Motor neuron (in vitro differentiated cells): ENCODE measurements around the gene FTO. TPM values are rescaled to one million over a fixed set of nuclear protein-coding genes. Genes with fewer than 3 reads are reported as not detected.
A peak's percentile ranks its signal among the peaks of the same experiment; 100 is the strongest.

ENCODE experiments used
- ATAC-seq, 8 experiments: fragments of 200-7000 bp; cut with Tn5 transposase; replicated peaks in 6 of 8; 2 replicates each; pipeline ENCODE4 v1.8.0; 2021; ENCODE audit warnings: mild to moderate bottlenecking in 8 of 8, moderate library complexity in 8 of 8
- H3K27ac ChIP-seq, 2 donors: fragments of 250-450 bp; sonication (Bioruptor Pico); 2 replicates each; pipeline ENCODE4 v1.9.0; 2021; ENCODE audit warnings: antibody characterized with exemption in 2 of 2, mild to moderate bottlenecking in 2 of 2, moderate library complexity in 1 of 2
- H3K4me1 ChIP-seq, 2 donors: fragments of 250-450 bp; sonication (Bioruptor Pico); replicated peaks in 1 of 2; 2 replicates each; pipeline ENCODE4 v1.6.1; 2021; ENCODE audit warnings: antibody characterized with exemption in 2 of 2, mild to moderate bottlenecking in 2 of 2, moderate library complexity in 1 of 2
- H3K4me3 ChIP-seq, 5 donors: fragments of 250-450 bp; sonication (Bioruptor Pico); 2 replicates each; pipeline ENCODE4 v1.9.0; 2021; ENCODE audit warnings: antibody characterized with exemption in 5 of 5, mild to moderate bottlenecking in 5 of 5, moderate library complexity in 4 of 5
- WGBS, 10 experiments: fragments of 450-650 bp; shearing (Covaris generic); methylation state at CpG; one replicate each; pipeline ENCODE4 v1.0.0; 2022; 5-methylcytosine and 5-hydroxymethylcytosine counted together
- in situ Hi-C, 9 experiments: fragments of 400-800 bp; cut with MboI; loops; one replicate each; pipeline ENCODE4 v1.15.0; 2021; ENCODE audit warnings: low sequenced_read_pairs in 9 of 9, low pct_unique_long_range_greater_than_20kb in 2 of 9; ENCODE audit not compliant: unreplicated experiment in 9 of 9
- total RNA-seq, 8 experiments: library from RNA; unstranded; fragments of 300-600 nt; gene quantifications; 2 replicates each; pipeline versions ENCODE4 v1.2.3 to v1.2.4, GENCODE V29; 2022

FTO gene
- total RNA-seq, 8 experiments from 2014 or later: 73.8 to 143 (median 112) TPM

- WGBS, 10 experiments: 0 to 89% (median 68%) methylated on average over 1 to 4 of the region's 4 CpGs; no CpG with 5 or more reads in 3 of the 10 experiments
- in situ Hi-C loops: no loop called here
- ATAC-seq: no peak
- peaks cover 0 to 5% of the 10 kb centered on the region in 2 donors for H3K4me1 ChIP-seq
- H3K27ac ChIP-seq: no peak overlapping the region
- H3K4me3 ChIP-seq: no peak overlapping the region
Measured at GRCh38 chr16:54126907-54127306, 423.0 kb downstream of the FTO start.

DNA sequence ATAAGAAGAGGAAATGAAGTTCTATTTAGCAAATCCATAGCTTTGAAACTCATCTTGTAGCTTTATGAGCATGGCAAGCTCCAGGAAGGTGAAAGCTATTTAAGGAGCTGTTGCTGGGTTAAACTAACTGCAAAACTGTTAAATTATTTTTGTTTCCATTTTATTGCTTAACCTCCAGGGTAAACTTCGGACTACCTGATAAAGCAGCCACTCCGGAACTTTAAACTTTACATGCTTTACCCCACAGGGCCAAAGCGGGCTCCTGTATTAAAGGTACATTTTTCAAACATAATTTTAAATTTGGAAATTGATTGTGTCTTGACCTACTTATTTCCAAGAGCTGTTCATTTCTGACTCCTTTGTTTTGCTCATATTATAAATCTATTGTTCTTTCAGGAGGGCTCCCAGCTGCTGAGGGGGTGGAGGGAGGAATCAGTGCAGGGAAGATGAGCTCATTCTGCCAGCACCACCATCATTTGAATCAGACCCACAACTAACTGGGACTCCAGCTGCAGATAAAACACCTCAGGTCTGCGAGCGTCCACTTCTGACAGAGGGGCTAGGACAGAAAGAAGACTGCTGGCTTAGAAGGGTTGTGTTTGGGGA lies 424.8 kb downstream of the FTO start:
- peak in 3 of 8 experiments; percentile 38 to 70 (median 54) for ATAC-seq
- no peak overlapping the region for H3K4me3 ChIP-seq
- peaks cover 0 to 5% of the 10 kb centered on the region in 2 donors for H3K4me1 ChIP-seq
- 48 to 93% (median 82%) methylated on average over 2 to 5 of the region's 5 CpGs; no CpG with 5 or more reads in 1 of the 10 experiments for WGBS, 10 experiments
- in situ Hi-C loops: no loop called here
- H3K27ac ChIP-seq: no peak overlapping the region

- Histone ChIP-seq H3K4me1 (peaks cover 0 to 5% of the 10 kb centered on the region in 2 donors), H3K27ac (no peak overlapping the region), H3K4me3 (no peak overlapping the region)
- no peak for ATAC-seq
- in situ Hi-C loops: no loop called here
Measured at GRCh38 chr16:54129810-54130209, 425.9 kb downstream of the FTO start.

DNA sequence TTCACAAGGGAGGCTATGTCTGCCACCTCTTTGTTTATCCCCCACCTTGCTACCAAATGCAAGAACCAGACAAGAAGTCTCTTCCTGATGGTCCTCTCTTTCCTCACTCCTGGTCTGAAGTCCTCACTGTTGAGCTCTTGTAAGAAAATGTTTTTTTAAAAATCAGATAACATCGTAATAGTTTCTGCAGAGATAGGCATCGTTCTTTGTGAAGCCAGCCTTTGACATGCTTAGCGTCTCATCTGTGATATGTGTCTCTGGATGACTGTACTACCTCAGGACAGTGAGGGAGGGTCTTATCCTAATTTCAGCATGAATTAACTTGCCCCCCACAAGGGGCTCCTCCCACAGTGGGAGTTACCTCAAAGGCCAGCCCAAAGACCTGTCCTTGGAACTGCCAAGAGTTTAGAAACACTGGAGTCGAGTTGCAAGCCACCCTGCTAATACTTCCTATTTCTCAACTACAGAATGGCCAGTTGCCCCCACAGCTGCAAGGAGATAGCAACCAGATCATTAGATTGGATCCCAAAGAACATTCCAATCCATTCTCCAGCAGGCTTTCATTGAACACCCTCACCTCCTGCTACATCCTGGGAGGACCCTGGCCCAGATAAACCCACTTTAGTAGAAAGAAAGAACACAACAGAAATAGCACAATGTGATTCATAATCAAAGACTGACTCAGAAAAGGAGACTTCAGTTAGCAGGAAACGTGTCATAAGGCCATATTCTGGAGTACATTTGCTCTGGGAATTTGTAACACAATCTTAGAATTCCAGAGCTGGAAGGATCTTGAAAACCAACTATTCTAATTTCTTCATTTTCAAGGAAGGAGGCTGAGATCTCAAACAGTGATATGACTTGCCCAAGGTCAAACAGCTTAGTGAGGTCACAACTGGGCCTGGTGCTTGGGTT lies 431.7 kb downstream of the FTO start:
- no peak overlapping the region for H3K27ac ChIP-seq
- no peak for ATAC-seq
- WGBS, 10 experiments: 46 to 100% (median 80%) methylated on average over 1 to 5 of the region's 5 CpGs; no CpG with 5 or more reads in 1 of the 10 experiments
- in situ Hi-C loops: no loop called here
- H3K4me1 ChIP-seq: peaks cover 5 to 7% of the 10 kb centered on the region in 2 donors
- H3K4me3 ChIP-seq: no peak overlapping the region

DNA sequence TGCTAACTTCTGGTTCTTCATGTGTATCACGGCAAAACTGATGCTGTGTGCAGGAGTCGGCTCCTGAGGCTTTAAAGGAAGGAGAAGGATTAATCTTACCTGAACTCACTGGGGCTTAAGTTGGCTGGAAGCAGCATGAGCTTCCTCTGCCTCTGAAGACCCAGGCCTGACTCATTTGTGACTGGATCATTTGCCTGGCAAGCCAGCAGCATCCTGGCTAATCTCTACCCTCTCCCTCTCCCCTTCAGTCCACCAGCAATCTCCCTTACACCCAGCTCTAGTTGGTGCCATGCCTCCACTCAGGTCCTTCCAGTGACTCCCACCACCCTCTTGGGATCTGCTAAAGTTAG lies 432.3 kb downstream of the FTO start:
- WGBS, 10 experiments: 20 to 100% (median 73%) methylated on average over 1 to 2 of the region's 2 CpGs; no CpG with 5 or more reads in 4 of the 10 experiments
- in situ Hi-C loops: no loop called here
- H3K4me3 ChIP-seq: no peak overlapping the region
- no peak overlapping the region for H3K27ac ChIP-seq
- no peak for ATAC-seq
- peaks cover 5 to 7% of the 10 kb centered on the region in 2 donors for H3K4me1 ChIP-seq

- no peak for ATAC-seq
- peaks cover 17 to 18% of the 10 kb centered on the region in 2 donors for H3K4me1 ChIP-seq
- WGBS, 10 experiments: 40 to 100% (median 94%) methylated on average over 1 to 3 of the region's 4 CpGs; no CpG with 5 or more reads in 4 of the 10 experiments
- H3K4me3 ChIP-seq: no peak overlapping the region
- in situ Hi-C loops: no loop called here
- no peak overlapping the region for H3K27ac ChIP-seq
Measured at GRCh38 chr16:54140057-54140787, 436.3 kb downstream of the FTO start.

DNA sequence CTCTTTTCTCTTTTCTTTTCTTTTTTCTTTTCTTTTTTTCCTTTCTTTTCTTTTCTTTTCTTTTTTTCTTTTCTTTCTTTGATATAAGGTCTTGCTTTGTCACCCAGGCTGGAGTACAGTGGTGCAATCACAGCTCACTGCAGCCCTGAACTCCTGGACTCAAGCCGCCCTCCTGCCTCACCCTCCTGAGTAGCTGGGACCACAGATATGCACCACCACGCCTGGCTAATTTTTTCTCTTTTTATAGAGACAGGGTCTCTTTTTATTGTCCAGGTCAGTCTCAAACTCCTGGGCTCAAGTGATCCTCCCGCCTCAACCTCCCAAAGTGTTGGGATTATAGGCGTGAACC lies 436.8 kb downstream of the FTO start:
- no peak overlapping the region for H3K4me3 ChIP-seq
- H3K27ac ChIP-seq: no peak overlapping the region
- H3K4me1 ChIP-seq: peaks cover 17 to 18% of the 10 kb centered on the region in 2 donors
- 79 to 100% (median 89%) methylated on average over 2 to 4 of the region's 4 CpGs; no CpG with 5 or more reads in 2 of the 10 experiments for WGBS, 10 experiments
- in situ Hi-C loops: no loop called here
- no peak for ATAC-seq

DNA sequence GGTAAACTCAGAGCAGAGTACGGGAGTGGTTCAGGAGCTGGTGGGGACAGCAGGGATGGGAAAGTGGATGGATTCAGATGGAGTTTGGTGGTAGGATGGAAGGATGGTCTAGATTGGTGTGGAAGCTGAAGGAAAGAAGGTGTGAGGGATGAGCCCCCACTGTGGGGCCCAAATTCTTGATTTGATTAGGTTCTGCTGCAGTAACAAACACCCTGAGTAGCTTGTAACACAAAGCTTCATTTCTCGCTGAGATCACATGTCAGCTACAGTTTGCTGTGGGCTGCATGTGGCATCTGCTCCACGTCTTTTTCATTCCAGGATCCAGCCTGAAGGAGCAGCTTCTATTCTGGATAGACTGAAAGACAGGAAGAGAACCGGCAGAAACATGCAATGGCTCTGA lies 438.8 kb downstream of the FTO start:
- ATAC-seq: no peak
- WGBS, 10 experiments: 33 to 100% (median 83%) methylated on average over 1 to 3 of the region's 4 CpGs; no CpG with 5 or more reads in 2 of the 10 experiments
- H3K27ac ChIP-seq: no peak overlapping the region
- in situ Hi-C loops: no loop called here
- H3K4me3 ChIP-seq: no peak overlapping the region
- H3K4me1 ChIP-seq: peaks cover 17 to 18% of the 10 kb centered on the region in 2 donors

- Histone ChIP-seq H3K27ac (peak overlapping the region in 1 of 2 donors; percentile 18), H3K4me3 (no peak overlapping the region), H3K4me1 (peaks cover 17 to 18% of the 10 kb centered on the region in 2 donors)
- no peak for ATAC-seq
- in situ Hi-C loops: no loop called here
- WGBS, 10 experiments: 42 to 100% (median 61%) methylated on average over 1 to 4 of the region's 4 CpGs; no CpG with 5 or more reads in 3 of the 10 experiments
Measured at GRCh38 chr16:54143410-54143809, 439.5 kb downstream of the FTO start.

- H3K4me1 ChIP-seq: peaks cover 17 to 18% of the 10 kb centered on the region in 2 donors
- peak overlapping the region; percentile 2 to 18 for H3K27ac ChIP-seq
- ATAC-seq: peak in 5 of 8 experiments; percentile 85 to 88 (median 87)
- in situ Hi-C loops: no loop called here
- 0 to 62% (median 10%) methylated on average over 3 to 8 of the region's 13 CpGs for WGBS, 10 experiments
- H3K4me3 ChIP-seq: no peak overlapping the region
Measured at GRCh38 chr16:54143934-54144571, 440.1 kb downstream of the FTO start.

- peak overlapping the region in 1 of 2 donors; percentile 12 for H3K27ac ChIP-seq
- peaks cover 12 to 21% of the 10 kb centered on the region in 2 donors for H3K4me1 ChIP-seq
- ATAC-seq: peak in 2 of 8 experiments; percentile 54 to 56
- in situ Hi-C loops: no loop called here
- no peak overlapping the region for H3K4me3 ChIP-seq
- 20 to 100% (median 70%) methylated on average over 1 to 4 of the region's 7 CpGs; no CpG with 5 or more reads in 5 of the 10 experiments for WGBS, 10 experiments
Measured at GRCh38 chr16:54144572-54144947, 440.6 kb downstream of the FTO start.

- H3K4me3 ChIP-seq: no peak overlapping the region
- H3K27ac ChIP-seq: no peak overlapping the region
- 67 to 100% (median 100%) methylated on average over 1 to 4 of the region's 4 CpGs; no CpG with 5 or more reads in 4 of the 10 experiments for WGBS, 10 experiments
- H3K4me1 ChIP-seq: peaks cover 11 to 21% of the 10 kb centered on the region in 2 donors
- no peak for ATAC-seq
- in situ Hi-C loops: no loop called here
Measured at GRCh38 chr16:54145881-54146280, 441.9 kb downstream of the FTO start.
